T-cell (primary cell): ENCODE measurements around the gene AGR3. TPM values are rescaled to one million over a fixed set of nuclear protein-coding genes. Genes with fewer than 3 reads are reported as not detected.
"Not testable (repeated sequence)": the region's sequence is repeated elsewhere in the genome, so short reads cannot be mapped to it uniquely, and the experiment has no call there.

ENCODE experiments used
- ATAC-seq, 4 experiments: fragments of 200-7000 bp in 3 of 4; fragments of 150-1000 bp in 1 of 4; cut with Tn5 transposase; replicated peaks in 1 of 4; 1 replicate in 3 of 4; 2 replicates in 1 of 4; pipeline ENCODE4 v1.10.0; 2021; ENCODE audit warnings: moderate library complexity in 3 of 4, mild to moderate bottlenecking in 2 of 4, moderate number of reproducible peaks in 1 of 4
- CTCF ChIA-PET, 2 donors: fragments of 300-600 bp; sonication (Branson Sonifier 250); formaldehyde crosslinking; loops; one replicate each; lab custom pipeline; 2022; ENCODE audit warnings: antibody characterized with exemption in 2 of 2; lab: Charles Lee
- POLR2A ChIA-PET, 2 donors: fragments of 300-600 bp; sonication (Branson Sonifier 250); formaldehyde crosslinking; loops; one replicate each; lab custom pipeline; 2022; ENCODE audit warnings: antibody characterized with exemption in 2 of 2; lab: Charles Lee
- DNase-seq, 35 experiments: peaks; one replicate each; pipeline versions ENCODE4 v3.0.0 to v3.0.0-alpha.2; 2013 to 2023
- H3K27ac ChIP-seq: one replicate; pipeline ENCODE4 v1.5.1; 2013; ENCODE audit warnings: low read length
- H3K27me3 ChIP-seq, 2 experiments: replicated peaks in 1 of 2; 1 replicate in 1 of 2; 2 replicates in 1 of 2; pipeline versions ENCODE4 v1.6.1 to v1.7.0; 2013; ENCODE audit warnings: low read length in 1 of 2, mixed read lengths in 1 of 2; ENCODE audit not compliant: control insufficient read depth in 2 of 2, insufficient read depth in 2 of 2; ENCODE audit errors: extremely low read depth in 1 of 2
- H3K36me3 ChIP-seq, 2 donors: 1 replicate in 1 of 2; 2 replicates in 1 of 2; pipeline versions ENCODE4 v1.6.1 to v1.7.0; 2013; ENCODE audit warnings: low read length in 1 of 2; ENCODE audit not compliant: control insufficient read depth in 2 of 2, insufficient read depth in 1 of 2; ENCODE audit errors: extremely low read depth in 1 of 2
- H3K4me1 ChIP-seq, 2 experiments: 1 replicate in 1 of 2; 2 replicates in 1 of 2; pipeline versions ENCODE4 v1.6.1 to v1.7.0; 2013; ENCODE audit warnings: low read length in 2 of 2, mixed read lengths in 1 of 2; ENCODE audit not compliant: insufficient read depth in 2 of 2, control insufficient read depth in 1 of 2; ENCODE audit errors: extremely low read depth in 1 of 2
- H3K4me3 ChIP-seq, 2 donors: 1 replicate in 1 of 2; 2 replicates in 1 of 2; pipeline versions ENCODE4 v1.5.1 to v1.7.0; 2013; ENCODE audit warnings: mild to moderate bottlenecking in 2 of 2, low read length in 1 of 2, moderate library complexity in 1 of 2; ENCODE audit not compliant: control insufficient read depth in 1 of 2; ENCODE audit errors: extremely low read depth in 1 of 2
- H3K9me3 ChIP-seq: 2 replicates; pipeline ENCODE4 v1.7.0; 2013
- H3K27ac Mint-ChIP-seq, 2 donors: one replicate each; pipeline ENCODE4 v1.8.0; 2020 to 2021; ENCODE audit warnings: mild to moderate bottlenecking in 2 of 2, mixed read lengths in 2 of 2
- H3K27me3 Mint-ChIP-seq, 2 donors: one replicate each; pipeline ENCODE4 v1.8.0; 2021 to 2022; ENCODE audit warnings: mixed read lengths in 2 of 2
- H3K36me3 Mint-ChIP-seq: one replicate; pipeline ENCODE4 v1.8.0; 2021; ENCODE audit warnings: mixed read lengths
- H3K4me1 Mint-ChIP-seq, 3 donors: one replicate each; pipeline ENCODE4 v1.8.0; 2020 to 2022; ENCODE audit warnings: mixed read lengths in 3 of 3, mild to moderate bottlenecking in 1 of 3
- H3K4me3 Mint-ChIP-seq, 3 donors: one replicate each; pipeline ENCODE4 v1.8.0; 2020 to 2022; ENCODE audit warnings: mild to moderate bottlenecking in 3 of 3, mixed read lengths in 3 of 3, moderate library complexity in 3 of 3
- H3K9me3 Mint-ChIP-seq, 3 donors: one replicate each; pipeline ENCODE4 v1.8.0; 2020 to 2022; ENCODE audit warnings: mixed read lengths in 3 of 3
- WGBS: methylation state at CpG from one replicate; pipeline ENCODE4 v1.1.5; 2013; ENCODE audit warnings: missing lambda C conversion rate; ENCODE audit not compliant: insufficient coverage; 5-methylcytosine and 5-hydroxymethylcytosine counted together
- total RNA-seq, 35 experiments: library from RNA in 6 of 35; stranded (reverse) in 6 of 35; fragments of 120-200 nt in 1 of 35; gene quantifications; one replicate each; pipeline versions ENCODE4 v1.2.1 to v1.2.4 and lab custom pipeline; 2013 to 2026

Gene AGR3
- total RNA-seq, 5 donors from 2014 or later (not counting 1 experiment from before 2014, with no cell fraction given): not detected

GRCh38 chr7:16853189-16853588 is 28.6 kb downstream of the AGR3 start:
- CTCF ChIA-PET, H3K4me3 Mint-ChIP-seq, H3K4me1 Mint-ChIP-seq, H3K4me3 ChIP-seq, H3K36me3 ChIP-seq, H3K27ac ChIP-seq, H3K36me3 Mint-ChIP-seq, H3K9me3 Mint-ChIP-seq, H3K27ac Mint-ChIP-seq, H3K4me1 ChIP-seq, POLR2A ChIA-PET, ATAC-seq, DNase-seq, H3K9me3 ChIP-seq: not testable (repeated sequence)
- H3K27me3 Mint-ChIP-seq: peaks cover 0 to 21% of the 10 kb centered on the region in 2 donors
- WGBS: 94% methylated on average over 11 of the region's 11 CpGs
- peaks cover 0 to 20% of the 10 kb centered on the region in 2 experiments for H3K27me3 ChIP-seq

- no CpG with 5 or more reads among the region's 2 CpGs for whole genome bisulfite sequencing
- Mint-ChIP-seq H3K4me1 (peaks cover 0 to 2% (median 2%) of the 10 kb centered on the region in 3 donors), H3K36me3 (no peaks in the 10 kb centered on the region), H3K27me3 (peaks cover 0 to 26% of the 10 kb centered on the region in 2 donors), H3K9me3 (no peaks in the 10 kb centered on the region), H3K27ac (no peak overlapping the region), H3K4me3 (no peak overlapping the region)
- Histone ChIP-seq H3K27me3 (peaks cover 0 to 24% of the 10 kb centered on the region in 2 experiments), H3K36me3 (no peaks in the 10 kb centered on the region), H3K4me3 (no peak overlapping the region), H3K27ac (no peak overlapping the region), H3K4me1 (no peaks in the 10 kb centered on the region), H3K9me3 (no peaks in the 10 kb centered on the region)
- POLR2A ChIA-PET: interaction anchor here in 1 of 2 donors (0.7 kb wide), 1 partner anchor 115 kb away, joined by 3 read pairs; no protein-coding TSS in a partner anchor
- CTCF ChIA-PET: no interaction called here
- no peak for ATAC-seq
- DNase-seq: peak in 1 of 35 experiments; percentile 13
Observed at GRCh38 chr7:16851829-16852228, 30.0 kb downstream of the AGR3 start.

DNA sequence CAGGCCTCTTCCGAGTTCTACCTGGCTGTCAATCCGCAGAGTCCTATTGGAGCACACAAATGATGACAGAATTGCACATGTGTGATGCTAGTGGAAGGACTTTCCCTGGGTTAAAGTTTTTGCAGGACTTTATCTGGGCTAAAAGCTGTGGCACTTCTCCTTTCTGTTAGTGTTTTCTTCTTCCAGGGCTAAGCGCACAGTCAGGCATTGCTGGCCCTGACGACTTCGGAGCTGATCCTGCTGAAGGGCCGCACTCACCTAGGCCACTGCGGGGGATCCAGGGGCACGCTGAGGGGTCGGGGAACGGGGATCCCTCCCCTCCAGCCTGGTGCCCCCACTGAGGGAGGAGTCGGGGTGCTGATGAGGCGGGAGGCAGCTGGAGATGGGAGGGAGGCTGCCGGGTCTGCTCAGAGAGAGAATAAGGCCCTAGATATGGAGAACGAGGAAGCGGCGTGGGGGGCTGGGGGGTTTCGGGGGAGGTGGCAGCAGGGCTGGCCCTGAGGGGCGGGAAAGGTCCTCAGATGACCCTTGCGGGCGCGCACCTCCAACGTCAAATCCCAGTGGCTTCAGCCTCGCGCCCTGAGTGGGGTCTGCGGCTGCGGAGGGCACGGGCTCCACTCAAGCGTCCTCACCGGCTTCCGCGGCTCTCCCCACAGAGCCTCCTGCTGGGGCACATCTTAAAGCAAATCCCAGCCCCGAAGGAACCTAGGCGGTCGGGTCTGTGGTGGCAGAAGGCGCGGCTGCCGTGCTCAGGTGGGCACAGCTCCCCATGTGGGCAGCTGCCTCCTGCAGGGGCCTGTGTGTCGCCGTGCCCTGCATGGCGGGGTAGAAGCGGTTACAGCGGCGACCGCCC is 30.9 kb downstream of the AGR3 start:
- Mint-ChIP-seq H3K27ac (no peak overlapping the region), H3K4me3 (peak overlapping the region in 2 of 3 donors; percentile 6 to 38), H3K4me1 (peaks cover 0 to 2% (median 2%) of the 10 kb centered on the region in 3 donors), H3K9me3 (no peaks in the 10 kb centered on the region), H3K27me3 (peaks cover 0 to 31% of the 10 kb centered on the region in 2 donors), H3K36me3 (no peaks in the 10 kb centered on the region)
- 53% methylated on average over 33 of the region's 44 CpGs for WGBS
- ATAC-seq (peak in 2 of 4 experiments; percentile 9 to 14), DNase-seq (peak in 1 of 35 experiments; percentile 1)
- ChIA-PET CTCF (no interaction called here), POLR2A (interaction anchor here in 1 of 2 donors (0.5 kb wide), 1 partner anchor 10 kb away, joined by 5 read pairs; no protein-coding TSS in a partner anchor)
- Histone ChIP-seq H3K4me3 (no peak overlapping the region), H3K27ac (no peak overlapping the region), H3K9me3 (no peaks in the 10 kb centered on the region), H3K4me1 (no peaks in the 10 kb centered on the region), H3K27me3 (peaks cover 0 to 24% of the 10 kb centered on the region in 2 experiments), H3K36me3 (no peaks in the 10 kb centered on the region)

- Mint-ChIP-seq H3K4me1 (peaks cover 0 to 2% (median 2%) of the 10 kb centered on the region in 3 donors), H3K27me3 (peaks cover 3 to 35% of the 10 kb centered on the region in 2 donors), H3K9me3 (no peaks in the 10 kb centered on the region), H3K4me3 (no peak overlapping the region), H3K36me3 (no peaks in the 10 kb centered on the region), H3K27ac (no peak overlapping the region)
- Histone ChIP-seq H3K27ac (no peak overlapping the region), H3K27me3 (peaks cover 0 to 24% of the 10 kb centered on the region in 2 experiments), H3K4me3 (no peak overlapping the region), H3K9me3 (no peaks in the 10 kb centered on the region), H3K4me1 (no peaks in the 10 kb centered on the region), H3K36me3 (no peaks in the 10 kb centered on the region)
- ChIA-PET POLR2A (no interaction called here), CTCF (no interaction called here)
- DNase-seq (no peak), ATAC-seq (no peak)
- 100% methylated on average over 7 of the region's 12 CpGs for WGBS
Observed at GRCh38 chr7:16849296-16850148, 32.3 kb downstream of the AGR3 start.

DNA sequence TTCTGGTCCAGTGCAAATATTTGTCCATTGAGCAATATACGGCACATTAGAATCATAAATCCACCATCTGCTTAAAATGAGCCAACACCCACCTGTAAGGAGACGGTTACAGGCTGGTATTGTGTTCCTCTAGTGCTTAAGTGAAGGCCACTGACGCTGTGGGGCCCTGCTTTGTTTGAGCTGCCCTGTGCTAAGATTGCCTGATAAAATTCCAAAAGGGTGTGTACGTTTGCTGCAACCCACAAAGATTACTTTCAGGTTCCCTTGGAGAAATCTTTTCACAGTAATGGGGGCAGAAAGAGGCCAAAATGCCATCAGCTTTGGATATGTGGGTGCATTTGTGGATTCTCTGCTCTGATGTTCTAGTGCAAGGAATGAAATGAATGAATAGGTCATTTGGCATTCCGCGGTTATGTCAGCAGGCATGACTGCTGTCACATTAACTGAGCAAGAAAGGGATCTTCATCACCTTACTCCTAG is 34.4 kb downstream of the AGR3 start:
- ChIA-PET POLR2A (no interaction called here), CTCF (no interaction called here)
- Mint-ChIP-seq H3K27me3 (peaks cover 7 to 34% of the 10 kb centered on the region in 2 donors), H3K9me3 (no peaks in the 10 kb centered on the region), H3K27ac (no peak overlapping the region), H3K36me3 (no peaks in the 10 kb centered on the region), H3K4me1 (peaks cover 0 to 2% (median 2%) of the 10 kb centered on the region in 3 donors), H3K4me3 (no peak overlapping the region)
- Histone ChIP-seq H3K4me1 (no peaks in the 10 kb centered on the region), H3K27ac (no peak overlapping the region), H3K27me3 (peaks cover 0 to 17% of the 10 kb centered on the region in 2 experiments), H3K4me3 (no peak overlapping the region), H3K9me3 (no peaks in the 10 kb centered on the region), H3K36me3 (no peaks in the 10 kb centered on the region)
- WGBS: 47% methylated on average over 2 of the region's 6 CpGs
- DNase-seq: no peak
- ATAC-seq: no peak

DNA sequence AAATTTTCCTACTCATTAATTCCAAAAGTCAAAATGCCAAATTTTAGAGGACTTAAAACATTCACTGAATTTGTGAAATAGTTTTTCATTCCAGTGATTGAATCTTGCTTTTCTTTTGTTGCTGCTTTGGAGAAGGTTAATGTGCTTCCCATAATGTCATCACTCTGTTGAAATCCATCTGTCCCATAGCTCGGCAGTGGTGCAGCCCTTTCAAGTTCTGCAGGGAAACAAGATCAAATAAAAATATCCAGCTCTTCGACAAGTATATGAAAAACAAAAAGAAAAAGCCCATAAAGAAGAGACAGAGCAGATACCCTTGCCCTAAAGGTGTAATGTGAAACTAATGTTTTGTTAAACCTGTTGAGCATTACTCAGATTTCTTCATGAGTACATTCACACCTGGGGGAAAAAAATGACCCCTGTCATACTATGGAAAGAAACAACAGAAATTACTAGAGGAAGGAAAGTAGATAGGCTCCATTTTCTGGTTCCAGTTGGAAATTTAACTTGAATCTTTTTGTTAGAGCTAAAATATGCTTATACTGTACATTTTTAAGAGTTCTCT is 35.1 kb downstream of the AGR3 start:
- Mint-ChIP-seq H3K27ac (no peak overlapping the region), H3K9me3 (no peaks in the 10 kb centered on the region), H3K4me3 (no peak overlapping the region), H3K27me3 (peaks cover 7 to 33% of the 10 kb centered on the region in 2 donors), H3K36me3 (no peaks in the 10 kb centered on the region), H3K4me1 (peaks cover 0 to 2% (median 2%) of the 10 kb centered on the region in 3 donors)
- CTCF ChIA-PET: no interaction called here
- Histone ChIP-seq H3K27ac (no peak overlapping the region), H3K4me1 (no peaks in the 10 kb centered on the region), H3K27me3 (peaks cover 0 to 17% of the 10 kb centered on the region in 2 experiments), H3K36me3 (no peaks in the 10 kb centered on the region), H3K9me3 (no peaks in the 10 kb centered on the region), H3K4me3 (no peak overlapping the region)
- POLR2A ChIA-PET: no interaction called here
- ATAC-seq: no peak
- no CpG with 5 or more reads among the region's 2 CpGs for WGBS
- no peak for DNase-seq
